GM21447 (cell line): ENCODE measurements around the gene TXLNB.

Experiments
- ATAC-seq: cut with Tn5 transposase; IDR thresholded peaks from one replicate; pipeline ENCODE4 v1.9.1; 2021; ENCODE audit not compliant: unreplicated experiment

The TXLNB gene

DNA sequence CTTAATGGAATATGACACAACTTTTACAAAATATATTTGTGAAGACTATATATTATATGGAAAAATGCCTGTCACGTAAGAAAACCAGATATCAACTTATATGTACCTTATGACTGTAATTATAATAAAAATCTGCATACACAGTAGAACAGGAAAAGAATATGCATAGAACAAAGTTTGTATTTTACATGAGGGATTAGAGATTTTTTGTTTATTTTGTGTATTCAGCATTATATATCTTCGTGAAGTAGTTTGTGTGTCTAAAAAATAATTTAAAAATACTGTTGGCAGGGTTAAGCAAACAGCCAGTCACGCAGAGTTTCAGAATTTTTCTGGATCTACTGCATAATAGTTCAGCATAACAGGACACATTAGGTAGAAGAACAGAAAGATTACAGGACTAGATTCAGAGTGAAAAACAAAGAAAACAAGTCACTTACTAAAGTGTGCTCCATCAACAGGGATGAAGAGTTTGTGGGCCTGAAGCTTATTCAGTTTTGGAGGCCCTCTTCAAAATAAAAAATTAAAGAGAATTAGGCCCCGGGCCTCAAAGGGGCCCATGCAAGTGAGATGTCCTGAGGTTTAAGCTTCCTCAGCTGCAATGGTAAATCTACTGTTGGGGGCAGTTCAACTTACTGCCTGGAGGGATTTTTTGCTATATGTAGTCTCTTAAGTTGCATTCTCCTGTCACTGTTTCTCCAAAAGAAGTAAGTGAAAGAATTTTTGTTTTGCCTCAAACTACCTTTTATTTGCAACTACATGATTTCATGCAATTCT is 16.3 kb downstream of the TXLNB start:
- ATAC-seq, result no peak

DNA sequence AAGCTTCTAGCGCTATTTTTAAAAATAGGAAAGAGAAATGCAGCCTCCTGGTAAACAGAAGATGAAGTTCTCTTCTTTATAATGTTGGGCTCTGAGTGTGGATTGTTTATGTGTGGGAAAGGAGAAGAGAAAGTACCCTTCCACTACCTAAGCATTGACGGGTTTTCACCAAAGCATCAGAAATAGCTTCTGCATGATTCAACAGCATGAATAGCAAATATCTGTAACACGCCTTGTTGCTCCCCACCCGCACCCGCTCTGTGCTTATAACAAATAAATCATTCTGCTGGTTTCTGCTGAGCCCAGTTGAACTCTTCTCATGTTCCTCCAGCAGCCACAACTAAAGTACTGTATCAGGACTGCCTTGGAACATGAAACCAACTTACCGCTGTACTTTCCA is 20.7 kb downstream of the TXLNB start:
- ATAC-seq, result peak; percentile 88

DNA sequence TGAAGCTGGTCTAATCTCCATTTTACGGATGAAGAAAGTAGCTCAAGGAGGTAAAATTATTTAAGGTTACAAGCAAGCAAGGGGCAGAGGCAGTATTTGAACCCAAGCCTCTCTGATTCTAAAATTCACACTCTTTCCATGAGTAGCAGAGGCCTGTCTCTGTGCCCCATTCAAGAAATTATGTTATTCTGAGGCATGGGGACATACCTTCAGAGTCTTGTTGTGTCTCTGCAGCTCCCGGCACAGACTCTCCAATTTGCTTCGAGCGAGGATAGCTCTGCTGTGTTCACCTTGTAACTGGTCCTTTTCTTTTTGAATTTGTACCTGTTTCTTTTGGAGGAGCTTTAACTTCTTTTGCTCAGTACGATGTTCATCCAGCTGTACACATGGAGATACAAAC is 21.5 kb downstream of the TXLNB start:
- no peak for ATAC-seq

DNA sequence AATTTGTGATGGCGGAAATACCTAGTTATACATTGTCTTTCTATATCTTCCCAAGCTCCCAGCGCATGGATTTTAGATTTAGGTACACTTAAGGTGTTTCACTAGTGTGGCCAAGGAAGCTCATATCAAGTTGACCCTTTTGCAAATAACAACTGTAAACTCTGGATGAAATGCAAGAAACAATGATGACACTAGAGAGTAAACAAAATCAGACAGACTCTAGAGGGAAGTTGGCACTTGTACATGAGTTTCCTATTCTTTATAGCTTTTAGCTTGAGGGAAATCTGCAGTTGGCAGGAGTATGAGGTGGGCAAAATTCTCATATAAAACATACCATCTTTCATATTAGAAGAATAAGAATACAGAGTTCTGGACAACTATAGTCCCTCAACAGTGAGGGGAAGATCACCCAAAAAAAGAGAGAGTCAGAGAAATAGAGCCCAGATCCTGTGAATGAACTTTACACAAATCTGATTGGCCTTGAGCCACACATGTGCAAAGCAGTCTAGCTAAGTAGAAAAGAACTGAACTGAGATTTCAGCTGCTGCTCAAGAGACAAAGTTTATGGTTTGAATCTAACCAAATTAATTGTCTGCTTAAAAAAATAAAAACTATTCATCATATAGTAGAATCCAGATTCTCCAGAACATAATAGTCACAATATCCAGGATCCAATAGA is 26.1 kb downstream of the TXLNB start:
- no peak for ATAC-seq

DNA sequence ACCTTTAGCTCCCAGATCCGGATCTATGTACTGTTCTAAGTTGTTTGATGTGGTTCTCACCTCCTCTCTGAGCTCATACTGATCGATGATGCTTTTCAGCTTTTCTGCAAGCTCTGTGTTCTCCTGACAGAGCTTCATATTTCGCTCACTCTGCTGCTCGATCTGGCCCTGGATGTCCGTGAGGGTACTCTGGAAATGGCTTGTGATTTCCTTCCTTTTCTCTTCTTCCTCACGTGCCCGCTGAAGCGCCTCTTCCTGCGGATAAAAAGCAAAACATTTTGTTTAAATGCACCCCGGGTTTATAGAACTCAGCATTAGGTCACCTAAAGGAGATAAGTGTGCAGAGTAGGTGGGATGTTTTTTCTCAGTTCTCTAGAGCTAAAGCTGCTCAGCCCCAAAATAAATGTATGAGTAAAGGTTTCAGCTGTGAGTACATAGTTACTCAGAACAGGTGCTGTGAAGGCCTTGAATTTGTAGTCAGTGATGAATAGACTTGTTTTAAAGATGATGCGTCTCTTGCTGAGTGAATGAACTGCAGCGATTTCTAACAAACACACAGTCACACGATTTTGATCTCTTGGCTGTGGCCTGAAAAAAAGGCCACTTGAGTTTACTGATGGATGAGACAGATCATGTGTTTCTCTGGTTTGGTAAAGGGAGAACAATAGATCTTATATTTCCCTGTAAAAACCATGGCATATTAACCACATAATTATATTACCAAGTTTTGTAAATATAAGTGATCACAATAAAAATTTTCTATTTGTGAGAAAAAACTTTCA is 29.1 kb downstream of the TXLNB start:
- ATAC-seq, result peak; percentile 84

DNA sequence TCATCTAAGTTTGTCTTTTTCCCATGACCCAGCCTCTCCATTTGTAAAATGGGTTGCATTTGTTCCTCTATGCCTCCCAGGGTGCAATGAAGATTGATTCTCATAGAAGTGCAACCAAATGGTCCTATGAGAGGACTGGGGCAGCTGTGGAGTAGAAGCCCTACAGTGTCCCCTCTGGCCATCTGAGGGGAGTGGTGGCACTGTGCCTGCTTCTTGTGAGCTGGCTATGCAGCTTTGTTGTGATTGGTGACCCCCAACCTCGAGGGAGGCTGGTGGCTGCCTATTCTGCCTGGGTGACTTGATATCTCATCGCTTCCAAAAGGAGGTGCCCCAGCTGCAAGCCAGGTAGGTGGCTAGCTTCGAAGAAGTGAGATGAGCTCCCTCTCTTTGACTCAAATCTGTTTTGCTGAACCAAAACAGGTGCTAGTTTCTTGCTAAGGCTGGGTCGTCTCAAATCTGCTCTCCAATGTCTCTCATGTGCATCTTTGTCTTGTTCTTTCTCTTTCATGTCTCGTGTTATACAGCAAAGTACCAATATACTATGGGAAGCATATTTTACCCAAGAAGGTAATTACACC is 33.9 kb downstream of the TXLNB start:
- ATAC-seq, result peak; percentile 48

DNA sequence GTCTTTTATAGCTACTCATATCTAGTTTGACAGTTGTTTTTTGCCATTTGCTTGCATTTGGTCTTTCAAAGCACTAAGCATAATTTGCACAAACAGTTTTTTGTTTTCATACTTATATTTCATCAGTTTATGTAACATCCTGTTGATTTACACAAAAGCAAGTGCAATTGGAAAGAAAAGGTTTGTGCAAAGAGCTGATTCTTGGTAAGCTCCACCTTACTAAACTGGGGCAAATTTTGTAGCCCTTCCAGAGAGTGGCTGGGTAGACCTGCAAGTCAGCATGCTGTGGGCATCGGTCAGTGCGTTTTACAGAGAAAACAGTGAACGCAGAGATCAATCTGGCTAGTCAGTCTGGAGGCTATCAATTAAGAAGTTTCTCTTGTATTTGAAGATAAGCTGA is 34.5 kb downstream of the TXLNB start:
- no peak for ATAC-seq

DNA sequence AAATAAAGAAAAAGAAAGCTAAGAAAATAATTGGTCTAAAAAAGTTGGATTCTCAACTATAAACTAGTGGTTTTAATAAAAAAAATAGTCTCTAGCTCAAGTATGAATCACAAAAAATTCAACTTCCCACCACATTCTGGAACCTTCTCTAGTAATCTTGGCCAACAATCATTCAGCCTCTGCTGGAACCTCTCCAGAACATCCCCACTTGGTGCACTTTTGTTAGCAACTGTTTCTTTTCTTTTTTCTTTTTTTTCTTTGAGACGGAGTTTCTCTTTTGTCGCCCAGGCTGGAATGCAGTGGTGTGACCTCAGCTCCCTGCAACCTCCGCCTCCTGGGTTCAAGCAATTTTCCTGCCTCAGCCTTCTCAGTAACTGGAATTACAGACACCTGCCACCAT is 35.7 kb downstream of the TXLNB start:
- no peak for ATAC-seq

DNA sequence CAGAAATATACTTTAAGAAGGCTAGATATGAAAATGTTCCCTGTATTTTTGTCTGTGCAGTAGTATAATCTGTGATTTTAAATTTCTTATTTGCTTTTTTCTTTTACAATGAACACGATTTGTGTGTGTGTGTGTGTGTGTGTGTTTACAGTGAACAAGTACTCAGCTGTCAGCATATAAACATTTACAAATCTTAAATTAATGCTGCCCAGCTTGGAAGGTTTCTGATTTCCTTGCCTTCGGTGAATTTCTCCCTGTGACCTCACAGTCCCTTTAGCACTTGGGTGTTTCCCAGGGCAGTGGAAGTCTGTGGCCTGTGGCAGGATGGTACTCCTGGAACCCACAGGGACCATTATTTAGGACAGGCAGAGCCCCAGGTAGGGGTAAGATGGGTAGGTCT is 37.6 kb downstream of the TXLNB start:
- no peak for ATAC-seq

DNA sequence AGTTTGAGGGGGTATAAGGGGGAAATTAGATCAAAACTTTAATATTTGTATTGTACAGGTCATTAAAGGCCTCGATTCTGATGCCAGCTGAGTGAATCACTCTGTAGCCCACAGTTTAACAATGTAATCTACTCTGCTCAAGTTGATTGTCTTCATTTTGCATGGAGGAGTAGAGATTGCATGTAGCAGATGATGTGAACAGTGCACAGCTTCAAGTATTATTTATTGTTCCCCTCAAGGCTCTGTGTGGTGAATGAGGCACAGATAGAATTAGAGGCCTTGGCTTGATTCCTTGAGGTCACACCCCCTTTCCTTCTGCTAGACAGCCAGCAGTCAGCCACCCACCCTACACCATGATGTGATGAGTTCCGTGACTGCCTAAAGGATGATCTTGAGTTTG is 38.1 kb downstream of the TXLNB start:
- ATAC-seq, result no peak

DNA sequence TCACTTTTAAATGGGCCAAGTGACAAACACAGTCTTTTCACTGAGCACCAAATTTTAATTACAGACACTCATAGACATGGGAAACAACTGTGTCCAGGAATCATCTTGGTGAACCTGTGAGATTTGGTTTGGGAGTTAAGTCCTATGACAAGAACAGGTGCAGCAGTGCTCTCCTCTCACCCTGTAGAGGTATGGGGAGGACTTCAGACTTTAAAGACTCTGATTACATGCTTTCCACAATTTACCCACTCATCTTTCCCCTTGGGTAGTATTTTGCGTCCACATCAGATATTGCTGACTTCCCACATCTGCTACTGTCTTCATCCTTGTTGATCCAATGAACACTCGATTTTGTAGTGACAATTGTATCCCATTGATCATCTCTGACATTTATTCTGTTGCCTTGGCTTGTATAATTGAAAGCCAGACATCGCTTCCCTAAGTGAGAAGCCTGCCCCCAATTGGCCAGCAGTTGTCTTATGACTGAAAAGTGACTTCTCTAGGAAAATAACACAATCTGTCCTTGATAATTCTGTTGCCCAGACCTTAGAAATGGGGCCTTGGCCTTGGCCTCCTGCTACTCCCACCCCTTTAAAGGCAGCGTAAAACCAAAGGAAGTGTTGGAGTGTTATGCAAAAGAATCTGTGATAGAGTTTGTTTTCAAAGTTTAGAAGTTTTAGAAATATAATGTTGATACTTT is 40.0 kb downstream of the TXLNB start:
- no peak for ATAC-seq

DNA sequence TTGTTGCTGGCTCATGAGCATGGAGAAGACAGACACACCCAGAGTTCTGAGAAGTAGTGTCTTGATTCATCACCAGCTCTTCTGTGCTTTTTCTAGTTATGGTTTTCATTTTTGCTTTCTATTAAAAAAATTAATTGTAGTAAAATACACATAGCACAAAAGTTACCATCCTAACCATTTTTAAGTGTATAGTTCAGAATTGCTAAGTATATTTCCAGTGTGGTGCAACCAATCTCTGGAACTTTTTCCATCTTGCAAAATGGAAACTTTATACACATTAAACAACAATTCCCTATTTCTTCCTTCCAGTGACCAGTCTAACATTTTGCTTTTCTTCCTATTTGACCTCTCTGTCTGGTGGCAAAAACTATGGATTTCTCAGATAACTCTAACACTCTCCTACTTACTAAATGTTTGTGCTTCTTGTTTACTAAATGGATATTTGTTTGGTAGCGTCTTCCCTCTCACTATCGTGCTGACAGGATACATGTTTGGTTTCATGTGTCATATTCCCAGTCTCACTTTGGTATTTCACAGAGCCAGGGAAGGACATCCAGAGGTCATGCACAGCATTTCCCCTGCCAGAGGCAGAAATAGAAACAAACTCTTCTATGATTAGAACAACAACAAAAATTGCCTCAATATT is 40.6 kb downstream of the TXLNB start:
- ATAC-seq, result peak; percentile 34

DNA sequence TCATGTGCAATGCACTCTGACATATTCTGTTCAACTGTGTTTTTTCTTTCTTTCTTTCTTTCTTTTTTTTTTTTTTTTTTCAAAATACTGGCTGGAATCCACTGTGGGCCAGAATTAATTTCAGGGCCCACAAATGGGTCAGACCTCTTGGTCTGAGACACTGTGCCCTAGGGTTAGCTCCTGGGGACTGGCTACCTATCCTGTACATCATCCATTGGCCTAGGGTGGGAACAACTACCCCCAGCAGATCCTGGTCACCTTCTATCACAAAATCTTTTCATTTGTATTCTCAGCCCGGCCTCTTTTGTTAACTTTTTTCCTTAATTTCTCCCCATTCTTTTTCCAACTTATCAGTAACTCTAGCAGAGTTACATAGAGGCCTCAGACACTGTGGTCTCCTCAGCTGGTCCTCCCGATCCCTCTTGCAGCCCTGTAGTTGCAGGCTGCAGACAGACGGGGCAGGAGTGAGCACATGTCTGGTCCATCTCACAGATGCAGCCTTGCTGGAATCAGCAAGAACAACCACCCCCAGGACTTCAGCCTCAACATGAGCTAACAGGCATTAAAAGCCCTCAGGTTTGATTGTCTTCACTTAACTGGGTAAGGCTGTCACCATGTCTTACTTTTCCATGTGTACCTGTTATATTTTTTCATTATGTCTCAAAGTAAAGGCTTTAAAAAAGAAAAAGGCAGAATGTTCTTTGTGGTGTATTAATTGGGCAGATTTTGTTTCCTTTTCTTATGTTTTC is 41.3 kb downstream of the TXLNB start:
- peak; percentile 95 for ATAC-seq

DNA sequence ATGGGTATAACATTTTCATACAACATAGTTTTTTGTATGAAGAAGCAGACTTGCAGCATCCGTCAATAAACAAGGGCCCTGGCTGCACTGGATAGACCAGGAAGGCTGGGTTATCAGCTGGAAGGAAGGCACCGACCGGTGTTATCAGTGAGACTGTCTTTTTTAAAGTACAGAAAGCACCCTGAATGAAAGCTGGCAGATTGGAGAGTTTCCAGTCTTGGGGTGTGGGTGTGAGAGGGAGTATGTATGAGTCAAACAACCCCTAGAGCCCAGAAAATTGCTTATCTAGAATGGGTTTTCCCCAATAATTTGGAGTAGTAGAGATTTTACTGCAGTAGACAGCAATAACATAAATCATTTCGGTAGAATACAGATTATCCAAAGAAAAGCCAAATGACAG is 42.4 kb downstream of the TXLNB start:
- no peak for ATAC-seq

DNA sequence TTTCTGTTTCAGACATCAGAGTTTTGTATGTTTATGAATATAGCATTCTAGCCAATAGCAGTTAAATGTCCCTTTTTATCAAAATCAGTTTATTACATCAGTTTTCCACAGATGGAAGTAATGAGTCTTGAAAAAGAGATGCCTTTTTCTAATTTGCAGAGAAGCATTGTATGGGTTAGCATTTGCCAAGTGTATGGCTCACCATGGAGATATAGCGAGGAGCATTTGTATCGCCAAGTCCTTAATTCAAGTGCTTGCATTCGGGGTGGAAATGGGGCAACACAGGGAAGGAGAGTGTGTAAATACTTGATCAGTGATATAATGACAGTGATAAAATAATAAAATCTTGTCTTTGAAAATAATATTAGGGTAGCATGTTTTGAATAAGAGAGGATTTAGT is 42.9 kb downstream of the TXLNB start:
- no peak for ATAC-seq

DNA sequence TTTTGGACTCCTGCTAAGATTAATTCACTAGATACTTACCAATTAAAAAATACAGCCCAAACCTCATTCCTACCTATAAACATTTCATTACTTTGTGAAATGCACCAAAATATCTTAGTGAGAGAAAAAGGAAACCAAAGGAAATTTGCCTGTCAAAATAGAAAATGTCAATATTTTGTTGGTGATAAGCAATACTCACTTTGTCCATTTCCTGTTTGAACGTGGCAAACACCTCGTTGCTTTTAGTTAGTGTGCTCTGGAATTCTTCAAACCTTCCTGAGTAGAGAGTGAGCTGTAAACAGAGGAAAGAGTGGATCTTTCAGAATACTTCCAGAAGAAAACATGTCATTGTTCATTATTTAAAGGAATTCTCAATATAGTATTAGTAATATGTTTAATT is 44.2 kb downstream of the TXLNB start:
- no peak for ATAC-seq

DNA sequence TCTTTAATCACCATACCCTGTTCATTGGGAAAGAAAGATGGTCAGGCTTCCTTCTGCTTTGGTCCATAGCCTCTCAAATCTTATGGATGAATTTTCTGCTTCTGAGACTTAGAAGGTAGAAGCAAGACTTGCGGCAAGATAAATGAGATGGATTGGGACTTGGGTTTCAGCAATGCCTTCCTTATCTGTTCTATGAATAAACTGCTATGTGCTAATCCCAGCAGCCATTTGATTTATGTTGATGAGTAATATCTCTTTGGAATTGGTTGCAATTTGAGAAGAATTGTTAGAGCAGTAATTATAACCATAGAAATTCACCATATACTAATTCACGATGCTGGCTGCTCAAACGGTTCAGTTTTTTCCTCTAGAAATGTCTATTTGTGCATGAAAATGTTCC is 48.3 kb downstream of the TXLNB start:
- ATAC-seq, result no peak

DNA sequence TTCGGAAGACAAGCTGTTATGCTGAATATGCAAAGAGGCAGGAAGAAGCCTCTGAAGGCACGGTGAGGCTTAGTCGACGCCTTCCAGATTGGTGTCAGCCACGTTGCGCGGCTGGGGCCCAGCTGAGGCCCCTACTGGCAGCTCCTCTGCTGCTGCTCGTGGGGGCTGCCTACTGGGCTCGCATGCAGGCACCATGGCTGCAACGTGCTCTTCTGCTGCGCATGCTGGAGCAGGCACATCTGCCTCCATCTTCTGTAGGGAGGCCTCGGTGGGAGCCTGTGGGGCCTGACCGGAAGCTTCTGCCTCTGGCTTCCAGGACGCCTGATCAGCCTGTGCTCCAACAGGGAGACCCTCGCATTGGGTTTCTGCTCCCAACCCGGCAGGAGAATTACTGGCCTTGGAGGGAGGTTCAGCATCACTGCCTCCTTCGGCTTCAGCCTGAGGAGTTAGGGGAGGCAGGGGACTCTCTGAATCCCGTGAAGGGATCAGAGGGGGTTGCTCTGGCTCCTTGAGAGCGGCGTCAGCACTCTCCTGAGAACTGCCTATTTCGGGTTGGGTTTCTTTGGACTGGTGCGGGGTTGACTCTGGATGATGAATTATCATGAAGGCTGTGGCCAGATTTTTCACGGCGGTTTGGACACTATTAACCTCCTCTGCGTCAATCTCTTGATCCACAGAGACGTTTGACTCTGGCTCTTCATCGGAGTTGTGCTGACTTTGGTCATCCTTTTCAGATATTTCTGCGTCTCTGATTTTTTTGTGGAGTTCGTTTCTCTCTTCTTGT is 49.1 kb downstream of the TXLNB start:
- ATAC-seq, result no peak
